Memory B cell (primary cell): Measurements from ENCODE around the gene OTUD4.
"Not testable (repeated sequence)": the region's sequence is repeated elsewhere in the genome, so short reads cannot be mapped to it uniquely, and the experiment has no call there.

Experiments used
- ATAC-seq: fragments of 150-1000 bp; cut with Tn5 transposase; 2 replicates; pipeline ENCODE4 v1.10.0; 2021; ENCODE audit warnings: low read depth, mild to moderate bottlenecking, moderate library complexity
- DNase-seq, 2 donors: peaks; one replicate each; pipeline ENCODE4 v3.0.0; 2022; ENCODE audit warnings: low spot score in 2 of 2
- H3K27ac Mint-ChIP-seq: one replicate; pipeline ENCODE4 v1.8.0; 2022; ENCODE audit warnings: mild to moderate bottlenecking, moderate library complexity, mixed read lengths
- H3K27me3 Mint-ChIP-seq: one replicate; pipeline ENCODE4 v1.8.0; 2022; ENCODE audit warnings: mixed read lengths
- H3K36me3 Mint-ChIP-seq: one replicate; pipeline ENCODE4 v1.8.0; 2022; ENCODE audit warnings: mild to moderate bottlenecking, mixed read lengths
- H3K4me1 Mint-ChIP-seq: one replicate; pipeline ENCODE4 v1.8.0; 2022; ENCODE audit warnings: mixed read lengths
- H3K4me3 Mint-ChIP-seq: one replicate; pipeline ENCODE4 v1.8.0; 2022; ENCODE audit warnings: mild to moderate bottlenecking, moderate library complexity, mixed read lengths
- H3K9me3 Mint-ChIP-seq: one replicate; pipeline ENCODE4 v1.8.0; 2022; ENCODE audit warnings: mixed read lengths

Gene OTUD4

GRCh38 chr4:145180298-145181090, at the start of gene OTUD4:
Gene OTUD4 (minus strand): TSS chr4:145180589. CDS start chr4:145179973, 616 bp downstream.
- Mint-ChIP-seq H3K4me1 (peaks cover 25% of the 10 kb centered on the region), H3K4me3 (peak within 1 kb of the TSS; percentile 92), H3K27ac (peak within 1 kb of the TSS; percentile 97), H3K36me3 (no peaks in the 10 kb centered on the region), H3K9me3 (no peaks in the 10 kb centered on the region), H3K27me3 (no peaks in the 10 kb centered on the region)
- ATAC-seq (peak; percentile 73), DNase-seq (peak; percentile 90 to 92)

- H3K4me3 Mint-ChIP-seq, DNase-seq, H3K27me3 Mint-ChIP-seq, H3K27ac Mint-ChIP-seq, H3K4me1 Mint-ChIP-seq, H3K9me3 Mint-ChIP-seq, ATAC-seq, H3K36me3 Mint-ChIP-seq: not testable (repeated sequence)
Observed at GRCh38 chr4:145223228-145223627, 42.8 kb upstream of the OTUD4 start.

- DNase-seq, ATAC-seq, H3K27ac Mint-ChIP-seq, H3K36me3 Mint-ChIP-seq, H3K27me3 Mint-ChIP-seq, H3K4me1 Mint-ChIP-seq, H3K9me3 Mint-ChIP-seq, H3K4me3 Mint-ChIP-seq: not testable (repeated sequence)
Observed at GRCh38 chr4:145221529-145221928, 41.1 kb upstream of the OTUD4 start.

GRCh38 chr4:145219090-145219489, 38.7 kb upstream of the OTUD4 start:
- Mint-ChIP-seq H3K4me1 (peaks cover 4% of the 10 kb centered on the region), H3K27me3 (peaks cover 5% of the 10 kb centered on the region), H3K36me3 (no peaks in the 10 kb centered on the region), H3K27ac (no peak overlapping the region), H3K9me3 (peaks cover 2% of the 10 kb centered on the region), H3K4me3 (no peak overlapping the region)
- ATAC-seq (no peak), DNase-seq (no peak)

GRCh38 chr4:145218251-145218650, 37.9 kb upstream of the OTUD4 start:
- H3K4me1 Mint-ChIP-seq = peaks cover 4% of the 10 kb centered on the region
- H3K36me3 Mint-ChIP-seq = no peaks in the 10 kb centered on the region
- ATAC-seq = no peak
- H3K4me3 Mint-ChIP-seq = no peak overlapping the region
- H3K27ac Mint-ChIP-seq = no peak overlapping the region
- peaks cover 5% of the 10 kb centered on the region for H3K27me3 Mint-ChIP-seq
- no peaks in the 10 kb centered on the region for H3K9me3 Mint-ChIP-seq
- no peak for DNase-seq

GRCh38 chr4:145217349-145217748, 37.0 kb upstream of the OTUD4 start:
- Mint-ChIP-seq H3K36me3 (no peaks in the 10 kb centered on the region), H3K4me1 (peaks cover 4% of the 10 kb centered on the region), H3K27me3 (peaks cover 5% of the 10 kb centered on the region), H3K27ac (no peak overlapping the region), H3K4me3 (no peak overlapping the region), H3K9me3 (no peaks in the 10 kb centered on the region)
- no peak for ATAC-seq
- no peak for DNase-seq

GRCh38 chr4:145216535-145216934, 36.1 kb upstream of the OTUD4 start:
- Mint-ChIP-seq H3K27ac (no peak overlapping the region), H3K4me3 (no peak overlapping the region), H3K4me1 (peaks cover 2% of the 10 kb centered on the region), H3K36me3 (no peaks in the 10 kb centered on the region), H3K9me3 (no peaks in the 10 kb centered on the region), H3K27me3 (peaks cover 4% of the 10 kb centered on the region)
- ATAC-seq (no peak), DNase-seq (no peak)

GRCh38 chr4:145213245-145213644, 32.9 kb upstream of the OTUD4 start:
- no peak overlapping the region for H3K4me3 Mint-ChIP-seq
- H3K4me1 Mint-ChIP-seq = peaks cover 2% of the 10 kb centered on the region
- H3K27ac Mint-ChIP-seq = no peak overlapping the region
- no peaks in the 10 kb centered on the region for H3K9me3 Mint-ChIP-seq
- DNase-seq (no peak), ATAC-seq (no peak)
- no peaks in the 10 kb centered on the region for H3K36me3 Mint-ChIP-seq
- H3K27me3 Mint-ChIP-seq = peaks cover 1% of the 10 kb centered on the region

- Mint-ChIP-seq H3K36me3 (no peaks in the 10 kb centered on the region), H3K4me1 (no peaks in the 10 kb centered on the region), H3K27me3 (no peaks in the 10 kb centered on the region), H3K27ac (no peak overlapping the region), H3K9me3 (peaks cover 4% of the 10 kb centered on the region), H3K4me3 (no peak overlapping the region)
- DNase-seq (no peak), ATAC-seq (no peak)
Observed at GRCh38 chr4:145207934-145208333, 27.5 kb upstream of the OTUD4 start.

- H3K4me1 Mint-ChIP-seq = no peaks in the 10 kb centered on the region
- peaks cover 4% of the 10 kb centered on the region for H3K9me3 Mint-ChIP-seq
- DNase-seq = no peak
- no peak overlapping the region for H3K4me3 Mint-ChIP-seq
- no peak for ATAC-seq
- no peaks in the 10 kb centered on the region for H3K27me3 Mint-ChIP-seq
- no peak overlapping the region for H3K27ac Mint-ChIP-seq
- no peaks in the 10 kb centered on the region for H3K36me3 Mint-ChIP-seq
Observed at GRCh38 chr4:145203410-145203809, 23.0 kb upstream of the OTUD4 start.

GRCh38 chr4:145200366-145200765, 20.0 kb upstream of the OTUD4 start:
- Mint-ChIP-seq H3K36me3 (no peaks in the 10 kb centered on the region), H3K27me3 (no peaks in the 10 kb centered on the region), H3K27ac (no peak overlapping the region), H3K9me3 (no peaks in the 10 kb centered on the region), H3K4me3 (no peak overlapping the region), H3K4me1 (peaks cover 4% of the 10 kb centered on the region)
- no peak for DNase-seq
- ATAC-seq = no peak

GRCh38 chr4:145199051-145199716, 18.8 kb upstream of the OTUD4 start:
- Mint-ChIP-seq H3K4me3 (no peak overlapping the region), H3K27ac (no peak overlapping the region), H3K36me3 (no peaks in the 10 kb centered on the region), H3K9me3 (no peaks in the 10 kb centered on the region), H3K27me3 (peaks cover 1% of the 10 kb centered on the region), H3K4me1 (peaks cover 6% of the 10 kb centered on the region)
- DNase-seq (no peak), ATAC-seq (no peak)

- no peak overlapping the region for H3K4me3 Mint-ChIP-seq
- peaks cover 6% of the 10 kb centered on the region for H3K4me1 Mint-ChIP-seq
- H3K36me3 Mint-ChIP-seq = no peaks in the 10 kb centered on the region
- no peak for DNase-seq
- no peak for ATAC-seq
- H3K27ac Mint-ChIP-seq = no peak overlapping the region
- H3K27me3 Mint-ChIP-seq = peaks cover 2% of the 10 kb centered on the region
- no peaks in the 10 kb centered on the region for H3K9me3 Mint-ChIP-seq
Observed at GRCh38 chr4:145196747-145197146, 16.4 kb upstream of the OTUD4 start.

- Mint-ChIP-seq H3K27ac (no peak overlapping the region), H3K36me3 (no peaks in the 10 kb centered on the region), H3K4me1 (peaks cover 6% of the 10 kb centered on the region), H3K9me3 (no peaks in the 10 kb centered on the region), H3K4me3 (no peak overlapping the region), H3K27me3 (peaks cover 2% of the 10 kb centered on the region)
- peak in 1 of 2 donors; percentile 31 for DNase-seq
- ATAC-seq = peak; percentile 100
Observed at GRCh38 chr4:145195167-145195952, 15.0 kb upstream of the OTUD4 start.
